Epithelial cell of prostate (primary cell): ENCODE results near the gene SYNPO2.
A peak's percentile ranks its signal among the peaks of the same experiment; 100 is the strongest.

ENCODE experiments used
- DNase-seq: peaks from one replicate; pipeline ENCODE4 v3.0.0-alpha.2; 2011; ENCODE audit warnings: low read depth, low spot score
- H3K27ac ChIP-seq: fragments of 450-650 bp; 2 replicates; pipeline ENCODE4 v1.5.1; 2017; ENCODE audit warnings: mild to moderate bottlenecking

SYNPO2 gene

GRCh38 chr4:119098306-119098705, 209.7 kb downstream of the SYNPO2 start:
- no peak overlapping the region for H3K27ac ChIP-seq
- DNase-seq = no peak

GRCh38 chr4:119099227-119099810, 210.7 kb downstream of the SYNPO2 start:
- DNase-seq = no peak
- no peak overlapping the region for H3K27ac ChIP-seq

GRCh38 chr4:119100655-119101054, 212.0 kb downstream of the SYNPO2 start:
- DNase-seq = no peak
- H3K27ac ChIP-seq = no peak overlapping the region

- peak overlapping the region; percentile 98 for H3K27ac ChIP-seq
- DNase-seq = peak; percentile 97
These were observed 214.6 kb downstream of the SYNPO2 start for GRCh38 chr4:119103263-119103662.

- H3K27ac ChIP-seq = peak overlapping the region; percentile 98
- DNase-seq = no peak
These were observed 216.1 kb downstream of the SYNPO2 start for GRCh38 chr4:119104644-119105273.

GRCh38 chr4:119105605-119106004, 217.0 kb downstream of the SYNPO2 start:
- DNase-seq = no peak
- peak overlapping the region; percentile 98 for H3K27ac ChIP-seq

GRCh38 chr4:119106036-119107000, 217.7 kb downstream of the SYNPO2 start:
- peak overlapping the region; percentile 98 for H3K27ac ChIP-seq
- no peak for DNase-seq

- no peak overlapping the region for H3K27ac ChIP-seq
- DNase-seq = no peak
These were observed 221.5 kb downstream of the SYNPO2 start for GRCh38 chr4:119110121-119110520.
